Calu3 (cell line): ENCODE measurements around the gene BTN3A1. TPM values are rescaled to one million over a fixed set of nuclear protein-coding genes. Genes with fewer than 3 reads are reported as not detected.

Experiments
- BruUV-seq: library from RNA; stranded (reverse); fragments of 400-500 nt; replicated peaks from 2 replicates; lab custom pipeline; 2021; lab: Mats Ljungman, UMichigan
- CTCF ChIA-PET: fragments of 300-600 bp; sonication (Branson Sonifier 250); formaldehyde crosslinking; loops from one replicate; lab custom pipeline; 2022; ENCODE audit warnings: antibody characterized with exemption; lab: Charles Lee
- DNase-seq: peaks from one replicate; pipeline ENCODE4 v3.0.0; 2022
- H3K27ac Mint-ChIP-seq: one replicate; pipeline ENCODE4 v1.8.0; 2022; ENCODE audit warnings: mixed read lengths; ENCODE audit not compliant: unreplicated experiment
- H3K27me3 Mint-ChIP-seq: one replicate; pipeline ENCODE4 v1.8.0; 2022; ENCODE audit warnings: mixed read lengths; ENCODE audit not compliant: unreplicated experiment
- H3K36me3 Mint-ChIP-seq: one replicate; pipeline ENCODE4 v1.8.0; 2022; ENCODE audit warnings: mild to moderate bottlenecking, moderate library complexity, mixed read lengths; ENCODE audit not compliant: insufficient read depth, unreplicated experiment
- H3K4me1 Mint-ChIP-seq: one replicate; pipeline ENCODE4 v1.8.0; 2022; ENCODE audit warnings: mild to moderate bottlenecking, low read depth, mixed read lengths; ENCODE audit not compliant: unreplicated experiment
- H3K4me3 Mint-ChIP-seq: one replicate; pipeline ENCODE4 v1.8.0; 2022; ENCODE audit warnings: mild to moderate bottlenecking, low read depth, moderate library complexity, mixed read lengths; ENCODE audit not compliant: unreplicated experiment
- H3K9me3 Mint-ChIP-seq: one replicate; pipeline ENCODE4 v1.8.0; 2022; ENCODE audit warnings: low read depth, mixed read lengths; ENCODE audit not compliant: unreplicated experiment
- intact Hi-C: fragments of 100-400 bp; cut with micrococcal nuclease; formaldehyde crosslinking; loops from one replicate; pipeline ENCODE4 v1.10.0; 2022; ENCODE audit not compliant: unreplicated experiment
- total RNA-seq: library from RNA; stranded (reverse); gene quantifications from 2 replicates; pipeline ENCODE4 v1.2.3, GENCODE V29; 2022
- TF ChIP-seq, protein P1 (sequence below): fragments of 200-600 bp; IDR thresholded peaks from one replicate; pipeline ENCODE4 v1.8.0; 2022; ENCODE audit warnings: antibody characterized with exemption; ENCODE audit not compliant: unreplicated experiment

BTN3A1 gene
- total RNA-seq, 1 experiment from 2014 or later: 29.0 TPM

DNA sequence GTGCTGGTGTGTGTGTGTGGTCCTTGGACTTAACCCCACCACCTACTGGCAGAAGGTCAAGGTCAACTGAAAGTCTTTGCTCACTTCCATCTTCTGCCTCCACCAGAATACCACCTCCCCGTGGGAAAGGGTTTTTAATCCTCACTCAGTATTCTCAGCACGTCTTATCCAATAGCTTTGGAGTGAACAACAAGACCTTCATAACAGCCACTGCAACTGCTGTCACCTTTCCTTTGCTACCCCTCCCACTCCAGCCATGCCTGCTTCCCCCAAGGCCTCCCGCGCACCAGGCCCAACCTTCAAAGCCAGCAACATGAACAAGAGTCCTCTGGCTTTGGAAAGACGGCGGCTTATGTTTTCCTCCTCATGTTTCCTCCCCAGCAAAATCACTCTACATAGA, 20.0 kb upstream of the BTN3A1 start:
- H3K4me3 Mint-ChIP-seq: peak overlapping the region; percentile 95
- CTCF ChIA-PET: no interaction called here
- TF ChIP-seq, protein P1, sequence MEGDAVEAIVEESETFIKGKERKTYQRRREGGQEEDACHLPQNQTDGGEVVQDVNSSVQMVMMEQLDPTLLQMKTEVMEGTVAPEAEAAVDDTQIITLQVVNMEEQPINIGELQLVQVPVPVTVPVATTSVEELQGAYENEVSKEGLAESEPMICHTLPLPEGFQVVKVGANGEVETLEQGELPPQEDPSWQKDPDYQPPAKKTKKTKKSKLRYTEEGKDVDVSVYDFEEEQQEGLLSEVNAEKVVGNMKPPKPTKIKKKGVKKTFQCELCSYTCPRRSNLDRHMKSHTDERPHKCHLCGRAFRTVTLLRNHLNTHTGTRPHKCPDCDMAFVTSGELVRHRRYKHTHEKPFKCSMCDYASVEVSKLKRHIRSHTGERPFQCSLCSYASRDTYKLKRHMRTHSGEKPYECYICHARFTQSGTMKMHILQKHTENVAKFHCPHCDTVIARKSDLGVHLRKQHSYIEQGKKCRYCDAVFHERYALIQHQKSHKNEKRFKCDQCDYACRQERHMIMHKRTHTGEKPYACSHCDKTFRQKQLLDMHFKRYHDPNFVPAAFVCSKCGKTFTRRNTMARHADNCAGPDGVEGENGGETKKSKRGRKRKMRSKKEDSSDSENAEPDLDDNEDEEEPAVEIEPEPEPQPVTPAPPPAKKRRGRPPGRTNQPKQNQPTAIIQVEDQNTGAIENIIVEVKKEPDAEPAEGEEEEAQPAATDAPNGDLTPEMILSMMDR: no peak
- no peak for DNase-seq
- no peaks in the 10 kb centered on the region for H3K27me3 Mint-ChIP-seq
- H3K36me3 Mint-ChIP-seq: peaks cover 17% of the 10 kb centered on the region
- BruUV-seq: no TSS peak
- intact Hi-C loops: no loop called here
- H3K9me3 Mint-ChIP-seq: no peaks in the 10 kb centered on the region
- H3K4me1 Mint-ChIP-seq: peaks cover 21% of the 10 kb centered on the region
- H3K27ac Mint-ChIP-seq: peak overlapping the region; percentile 88

DNA sequence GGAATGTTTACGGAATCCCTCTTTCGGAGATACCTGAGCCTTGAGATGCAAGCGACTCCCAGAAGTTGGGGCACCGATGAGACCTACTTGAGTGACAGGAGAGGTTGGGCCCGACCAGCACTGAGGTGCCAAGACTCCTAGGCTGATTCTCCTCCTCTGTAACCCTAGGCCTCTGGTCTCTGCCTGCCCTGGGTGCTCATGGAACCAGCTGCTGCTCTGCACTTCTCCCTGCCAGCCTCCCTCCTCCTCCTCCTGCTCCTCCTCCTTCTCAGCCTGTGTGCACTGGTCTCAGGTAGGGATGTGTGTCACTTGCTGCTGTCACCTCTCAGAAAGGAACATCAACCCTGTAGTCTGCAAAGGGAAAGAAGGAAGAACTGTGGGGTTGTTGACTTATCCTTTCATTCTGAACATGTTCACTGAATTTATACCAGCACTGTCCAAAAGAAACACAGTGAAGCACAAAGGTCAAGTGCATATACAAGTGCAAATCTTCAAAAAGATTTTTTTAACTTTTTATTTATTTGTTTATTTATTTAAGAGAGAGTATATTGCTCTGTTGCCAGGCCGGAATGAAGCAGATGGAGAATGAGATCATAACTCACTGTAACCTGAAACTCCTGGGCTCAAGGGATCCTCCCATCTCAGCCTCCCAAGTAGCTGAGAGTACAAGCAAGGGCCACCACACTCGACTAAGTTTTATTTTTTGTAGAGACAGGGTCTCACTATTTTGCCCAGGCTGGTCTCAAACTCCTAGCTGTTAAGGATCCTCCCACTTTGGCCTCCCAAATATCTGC, 18.3 kb upstream of the BTN3A1 start:
- TSS peak; percentile 45 for BruUV-seq
- Mint-ChIP-seq H3K27me3 (no peaks in the 10 kb centered on the region), H3K4me1 (peaks cover 35% of the 10 kb centered on the region), H3K4me3 (peak overlapping the region; percentile 95), H3K36me3 (peaks cover 22% of the 10 kb centered on the region), H3K27ac (peak overlapping the region; percentile 88), H3K9me3 (no peaks in the 10 kb centered on the region)
- peak; percentile 30 for DNase-seq
- CTCF ChIA-PET: interaction anchor here (1.0 kb wide), 1 partner anchor 12 kb away, joined by 3 read pairs; no protein-coding TSS in a partner anchor
- TF ChIP-seq, protein P1: no peak
- intact Hi-C loops: loop anchor here (1.0 kb wide), 1 partner anchor 36 kb away; no protein-coding TSS in a partner anchor

DNA sequence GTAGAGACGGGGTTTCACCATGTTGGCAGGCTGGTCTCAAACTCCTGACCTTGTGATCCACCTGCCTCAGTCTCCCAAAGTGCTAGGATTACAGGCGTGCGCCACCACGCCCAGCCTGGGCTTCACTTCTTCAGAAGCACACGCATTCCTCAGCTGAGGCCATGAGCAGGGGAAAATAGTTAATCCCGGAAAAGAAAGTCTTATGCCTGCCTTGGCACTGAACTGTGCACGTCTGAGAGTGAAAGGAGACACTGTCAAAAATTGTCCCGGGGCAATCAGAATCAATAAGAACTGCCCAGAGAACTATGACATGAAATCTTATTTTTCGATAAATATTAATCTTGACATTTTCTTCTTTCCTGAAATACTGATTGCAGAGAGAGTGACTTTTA, 16.3 kb upstream of the BTN3A1 start:
- TF ChIP-seq, protein P1: no peak
- DNase-seq: no peak
- H3K9me3 Mint-ChIP-seq: no peaks in the 10 kb centered on the region
- no peak overlapping the region for H3K4me3 Mint-ChIP-seq
- H3K27ac Mint-ChIP-seq: no peak overlapping the region
- no TSS peak for BruUV-seq
- H3K36me3 Mint-ChIP-seq: peaks cover 22% of the 10 kb centered on the region
- CTCF ChIA-PET: no interaction called here
- H3K4me1 Mint-ChIP-seq: peaks cover 43% of the 10 kb centered on the region
- intact Hi-C loops: no loop called here
- no peaks in the 10 kb centered on the region for H3K27me3 Mint-ChIP-seq

DNA sequence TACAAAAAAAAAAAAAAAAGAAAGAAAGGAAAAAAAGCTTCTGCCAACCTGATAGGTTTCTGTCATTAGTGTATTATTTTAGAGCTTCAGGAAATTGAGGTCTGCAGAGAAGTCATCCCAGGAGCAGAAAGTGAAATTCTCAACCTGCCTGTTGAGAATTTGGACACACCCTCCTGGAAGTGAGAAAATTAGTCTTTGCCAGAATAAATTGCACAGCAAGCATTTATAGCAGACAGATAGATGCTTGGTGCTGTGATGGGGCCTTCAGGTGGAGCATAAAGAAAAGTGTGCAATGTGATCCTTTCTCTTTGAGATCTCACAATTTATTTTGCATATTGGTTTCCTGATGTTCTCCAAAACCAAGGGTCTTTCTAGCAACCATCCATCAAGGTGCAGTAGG, 14.5 kb upstream of the BTN3A1 start:
- intact Hi-C loops: no loop called here
- DNase-seq: no peak
- TF ChIP-seq, protein P1: no peak
- BruUV-seq: no TSS peak
- Mint-ChIP-seq H3K27ac (no peak overlapping the region), H3K27me3 (no peaks in the 10 kb centered on the region), H3K36me3 (peaks cover 19% of the 10 kb centered on the region), H3K4me3 (no peak overlapping the region), H3K9me3 (no peaks in the 10 kb centered on the region), H3K4me1 (peaks cover 37% of the 10 kb centered on the region)
- CTCF ChIA-PET: no interaction called here
